Measurements from ENCODE around the gene PI4KB.

- no peak for TF ChIP-seq CTCF (IDR thresholded peaks at IDR 0.05; ENCODE audit: insufficient read depth, low read length, poor library complexity, severe bottlenecking)
- no peak for TF ChIP-seq EZH2phosphoT487 (conservative IDR thresholded peaks at IDR 0.05; ENCODE audit: low read length)
Measured at GRCh38 chr1:151313501-151313900, 13.7 kb downstream of the PI4KB start.

Data from SU-DHL-6 (cell line).